ENCODE data around the gene TPPP.
"Not testable (repeated sequence)": the region's sequence is repeated elsewhere in the genome, so short reads cannot be mapped to it uniquely, and the experiment has no call there.

GRCh38 chr5:713686-714085, 20.5 kb upstream of the TPPP start:
- not testable (repeated sequence) for TF ChIP-seq CTCF (IDR thresholded peaks at IDR 0.05; ENCODE audit: extremely low read depth in 1 of 2, insufficient read depth in 1 of 2, low read depth in 1 of 2, low read length in 2 of 2); POLR2A (IDR thresholded peaks at IDR 0.05; ENCODE audit: low read depth, low read length); POLR2AphosphoS5 (IDR thresholded peaks at IDR 0.05; ENCODE audit: insufficient read depth, low read depth, low read length); MAX (IDR thresholded peaks at IDR 0.05; ENCODE audit: insufficient read depth, insufficient read length); EZH2 (IDR thresholded peaks at IDR 0.05; ENCODE audit: borderline replicate concordance, low read depth, low read length, severe bottlenecking)
